Measurements from ENCODE around the gene RASAL3.
"Not testable (repeated sequence)": the region's sequence is repeated elsewhere in the genome, so short reads cannot be mapped to it uniquely, and the experiment has no call there.

The RASAL3 gene

GRCh38 chr19:15464394-15465385 is at the start of gene RASAL3:
Gene RASAL3, minus strand, starts transcription at chr19:15464544. Its CDS starts 186 bp downstream, at chr19:15464358.
- no peak for DNase-seq (ENCODE audit: low spot score)

DNA sequence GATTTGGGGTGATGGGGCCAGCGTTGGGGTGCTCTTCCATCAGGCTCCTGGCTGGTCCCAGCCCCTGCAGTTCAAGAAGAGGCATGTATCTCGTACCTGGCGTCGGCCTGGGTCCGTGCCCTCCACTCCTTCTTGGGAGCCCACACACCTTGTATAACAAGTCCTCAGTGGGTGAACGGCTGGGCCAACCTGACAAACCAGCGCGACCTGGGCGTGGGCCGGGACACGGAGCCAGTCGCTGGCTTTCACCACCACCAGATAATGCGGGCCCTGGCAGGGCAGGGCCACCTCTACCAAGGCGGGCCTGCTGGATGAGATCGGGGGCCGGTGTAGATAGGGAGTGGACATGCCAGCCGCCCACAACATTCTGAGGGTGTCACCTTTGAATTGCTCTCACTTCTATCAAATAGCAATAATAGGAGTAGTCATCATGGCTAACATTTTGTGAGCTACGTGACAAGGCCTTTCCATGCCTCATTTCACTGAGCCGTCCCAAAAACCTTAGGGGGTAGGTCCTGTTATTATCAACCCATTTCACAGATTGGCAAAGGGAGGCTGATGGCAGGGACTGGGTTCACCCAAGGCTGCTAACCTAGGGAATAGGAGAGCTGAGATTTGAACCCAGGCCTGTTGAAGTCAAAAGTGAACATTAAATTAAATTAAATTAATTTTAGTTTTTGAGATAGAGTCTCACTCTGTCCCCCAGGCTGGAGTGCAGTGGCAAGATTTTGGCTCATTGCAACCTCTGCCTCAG is 47.5 kb upstream of the RASAL3 start:
- no peak for DNase-seq (ENCODE audit: low spot score)

GRCh38 chr19:15508035-15508710 is 43.8 kb upstream of the RASAL3 start, which contains the start of gene CYP4F22:
Gene CYP4F22, plus strand, starts transcription at chr19:15508525. Its CDS starts 16,812 bp downstream, at chr19:15525337.
- no peak for DNase-seq (ENCODE audit: low spot score)

DNA sequence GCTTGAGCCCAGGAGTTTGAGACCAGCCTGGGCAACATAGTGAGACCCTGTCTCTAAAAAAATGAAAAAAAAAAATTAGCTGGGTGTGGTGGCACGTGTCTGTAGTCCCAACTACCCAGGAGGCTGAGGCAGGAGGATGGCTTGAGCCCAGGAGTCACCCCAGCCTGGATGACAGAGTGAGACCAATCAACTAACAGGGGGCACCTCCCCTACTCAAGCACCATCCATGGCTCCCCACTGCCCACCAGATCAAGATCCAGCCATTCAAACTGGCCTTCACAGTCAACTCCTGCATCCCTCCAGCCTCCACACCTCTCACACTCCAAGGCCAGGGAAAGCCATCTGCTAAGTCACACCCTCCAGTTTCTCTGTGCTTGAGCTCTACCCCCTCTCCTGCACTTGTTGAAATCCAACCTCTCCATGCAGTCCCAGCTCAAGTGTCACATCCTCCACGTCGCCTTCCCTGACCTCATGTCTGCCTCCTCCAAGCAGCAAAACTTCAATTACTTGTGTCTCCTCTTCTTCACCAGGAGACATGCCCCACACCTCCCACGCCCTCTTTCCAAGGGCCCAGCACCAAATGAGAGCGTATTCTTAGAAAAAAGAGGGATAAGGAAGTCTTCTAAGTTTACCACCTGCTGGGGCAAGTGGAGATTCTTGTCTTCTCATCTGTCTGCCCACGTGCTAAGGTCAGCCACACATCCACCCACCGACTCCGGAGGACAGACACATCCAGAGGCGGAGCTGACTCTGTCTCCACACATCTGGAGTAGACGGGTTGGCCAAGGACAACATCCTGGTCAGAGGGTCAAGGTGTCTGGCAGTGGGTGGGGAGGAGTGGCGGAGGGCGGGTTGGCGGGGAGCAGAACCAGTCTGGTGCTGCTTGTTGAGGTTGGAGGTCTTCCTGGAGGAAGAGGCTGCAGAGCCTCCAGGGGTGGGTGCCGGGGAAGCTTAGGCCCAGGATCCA is 43.0 kb upstream of the RASAL3 start:
- no peak for DNase-seq (ENCODE audit: low spot score)

DNA sequence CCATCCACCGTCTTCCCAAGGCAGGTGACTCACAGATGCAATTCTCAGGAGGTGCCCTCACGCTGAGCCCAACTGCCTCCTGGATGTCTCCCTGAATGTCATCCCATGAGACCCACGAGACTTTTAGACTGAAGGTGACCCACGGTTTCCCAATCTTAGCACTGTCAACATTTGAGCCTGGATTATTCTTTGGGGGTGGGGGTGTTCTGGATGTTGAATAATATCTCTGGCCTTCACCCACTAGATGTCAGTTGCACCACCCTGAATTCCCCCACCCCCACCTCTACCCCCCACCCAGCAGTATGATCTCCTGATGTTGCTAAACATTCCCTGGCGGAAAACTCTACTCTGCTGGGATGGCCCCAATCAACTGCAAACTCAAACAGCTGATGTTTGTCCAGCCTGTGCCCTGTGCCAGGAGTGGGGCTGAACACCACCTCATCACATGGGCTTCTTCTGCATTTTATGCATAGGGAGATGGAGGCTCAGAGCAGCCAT is 41.8 kb upstream of the RASAL3 start:
- DNase-seq (ENCODE audit: low spot score) = no peak

GRCh38 chr19:15502264-15502663 is 37.9 kb upstream of the RASAL3 start:
- no peak for DNase-seq (ENCODE audit: low spot score)

GRCh38 chr19:15501596-15501995 is 37.3 kb upstream of the RASAL3 start:
- DNase-seq (ENCODE audit: low spot score) = no peak

- DNase-seq (ENCODE audit: low spot score) = no peak
These were observed 34.6 kb upstream of the RASAL3 start for GRCh38 chr19:15498910-15499309.

GRCh38 chr19:15498156-15498858 is 34.0 kb upstream of the RASAL3 start:
- DNase-seq (ENCODE audit: low spot score) = no peak

DNA sequence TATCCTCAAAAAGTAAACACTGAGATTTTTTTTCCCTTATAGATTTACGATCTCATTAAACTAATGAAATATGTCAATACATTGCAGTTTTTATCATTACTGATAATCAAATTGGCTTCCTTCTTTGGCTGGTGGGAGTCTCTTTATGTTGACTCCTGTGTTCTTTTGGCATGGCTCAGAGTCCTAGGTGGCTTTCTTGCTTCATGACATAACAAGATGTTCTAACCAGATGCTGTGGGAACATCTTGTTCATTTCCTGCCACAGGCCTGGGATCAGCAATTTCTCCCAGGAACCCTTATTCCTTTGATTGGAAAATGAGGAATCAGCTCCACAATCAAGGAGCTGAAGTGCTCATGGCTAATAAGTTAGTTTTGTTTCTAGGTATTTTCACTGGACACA is 30.8 kb upstream of the RASAL3 start:
- no peak for DNase-seq (ENCODE audit: low spot score)

GRCh38 chr19:15488489-15489226 is 24.3 kb upstream of the RASAL3 start:
- no peak for DNase-seq (ENCODE audit: low spot score)

GRCh38 chr19:15487038-15487437 is 22.7 kb upstream of the RASAL3 start:
- no peak for DNase-seq (ENCODE audit: low spot score)

- DNase-seq (ENCODE audit: low spot score) = not testable (repeated sequence)
These were observed 21.4 kb upstream of the RASAL3 start for GRCh38 chr19:15485768-15486167.

DNA sequence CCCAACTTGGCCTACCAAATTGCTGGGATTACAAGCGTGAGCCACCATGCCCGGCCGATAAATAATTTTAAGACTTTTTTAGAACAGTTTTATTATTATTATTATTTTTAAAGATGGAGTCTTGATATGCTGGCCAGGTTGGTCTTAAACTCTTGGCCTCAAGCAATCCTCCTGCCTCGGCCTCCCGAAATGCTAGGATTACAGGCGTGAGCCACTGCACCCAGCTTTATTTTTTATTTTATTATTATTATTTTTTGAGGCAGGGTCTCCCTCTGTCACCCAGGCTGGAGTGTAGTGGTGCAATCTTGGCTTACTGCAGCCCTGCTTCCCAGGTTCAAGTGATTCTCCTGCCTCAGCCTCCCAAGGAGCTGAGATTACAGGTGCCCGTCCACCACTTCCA is 16.7 kb upstream of the RASAL3 start:
- not testable (repeated sequence) for DNase-seq (ENCODE audit: low spot score)

GRCh38 chr19:15479391-15480345 is 15.3 kb upstream of the RASAL3 start, which contains the start of gene PGLYRP2:
Gene PGLYRP2, minus strand, starts transcription at chr19:15479501. Its CDS starts 130 bp downstream, at chr19:15479371.
- no peak for DNase-seq (ENCODE audit: low spot score)

- no peak for DNase-seq (ENCODE audit: low spot score)
These were observed 12.0 kb upstream of the RASAL3 start for GRCh38 chr19:15476325-15476724.

- DNase-seq (ENCODE audit: low spot score) = no peak
These were observed 11.3 kb upstream of the RASAL3 start for GRCh38 chr19:15475611-15476010.

DNA sequence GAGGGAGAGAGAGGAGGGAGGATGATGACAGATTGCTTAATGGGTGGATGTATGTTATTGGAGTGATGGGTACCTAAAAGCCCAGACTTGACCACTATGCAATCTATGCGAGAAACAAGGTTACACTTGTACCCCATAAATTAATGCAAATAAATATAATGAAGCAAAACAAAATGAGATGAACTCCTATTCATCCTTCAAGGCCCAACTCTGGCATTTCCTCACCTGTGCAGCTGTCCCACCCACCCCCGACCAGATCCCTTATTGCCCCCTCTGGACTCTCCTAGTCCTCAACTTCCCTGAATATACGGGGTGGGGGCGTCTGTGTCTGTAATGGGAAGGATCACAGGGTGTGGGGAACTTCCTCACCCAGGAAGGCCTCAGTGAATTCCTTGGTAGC is 10.8 kb upstream of the RASAL3 start:
- no peak for DNase-seq (ENCODE audit: low spot score)
